Left cardiac atrium (tissue), 4 donors: ENCODE measurements around the gene DYNC1H1. TPM values are rescaled to one million over a fixed set of nuclear protein-coding genes. Genes with fewer than 3 reads are reported as not detected.

Experiments used
- ATAC-seq, 2 donors: fragments of 200-7000 bp; cut with Tn5 transposase; one replicate each; pipeline ENCODE4 v1.9.1; 2020; ENCODE audit warnings: mild to moderate bottlenecking in 2 of 2, moderate library complexity in 2 of 2
- DNase-seq: peaks from one replicate; pipeline ENCODE4 v3.0.0-alpha.2; 2020
- intact Hi-C, 2 donors: fragments of 100-400 bp; cut with DNase I; formaldehyde crosslinking; loops; one replicate each; pipeline versions ENCODE4 v1.14.1 to v1.15.1; 2022 to 2023
- total RNA-seq, 2 donors: library from RNA; stranded (reverse); fragmentation: NEBNext Ultra II Directional; extraction: Animal tissue kit (Norgen Biotek cat#: 25700); gene quantifications; one replicate each; pipeline ENCODE4 v1.2.1, GENCODE V29; 2021
- donor health status: DM: no; HTN: yes; CAD: no.
- donor health status: DM: no; HTN: yes; CAD: no; lungs with severe emphysema.
- donor health status: DM: yes; HTN: yes; CAD: no.
- donor health status: Dilated cardiomyopathy.

Gene DYNC1H1
- total RNA-seq, 2 donors from 2014 or later, result 298 to 361 TPM

GRCh38 chr14:102088012-102088792 lies 123.8 kb downstream of the DYNC1H1 start:
- intact Hi-C loops, result loop anchor here in 1 of 2 donors (5.0 kb wide), 2 partner anchors 116 to 229 kb away; partner anchors contain the start of gene ZNF839
- ATAC-seq (peak in 1 of 2 donors; percentile 36), DNase-seq (peak; percentile 65)

GRCh38 chr14:102089621-102090343 lies 125.4 kb downstream of the DYNC1H1 start:
- DNase-seq, result no peak
- intact Hi-C loops, result loop anchor here in 1 of 2 donors (5.0 kb wide), 2 partner anchors 117 to 228 kb away; partner anchors contain the start of gene ZNF839
- no peak for ATAC-seq

GRCh38 chr14:102090713-102091112 lies 126.3 kb downstream of the DYNC1H1 start:
- ATAC-seq, result no peak
- intact Hi-C loops, result no loop called here
- no peak for DNase-seq

GRCh38 chr14:102092806-102093205 lies 128.4 kb downstream of the DYNC1H1 start:
- intact Hi-C loops, result no loop called here

GRCh38 chr14:102094101-102094500 lies 129.7 kb downstream of the DYNC1H1 start:
- ATAC-seq (no peak), DNase-seq (no peak)
- intact Hi-C loops, result no loop called here

More at GRCh38 chr14:102092806-102093205, 128.4 kb downstream of the DYNC1H1 start:
- DNase-seq (no peak), ATAC-seq (no peak)

- DNase-seq (no peak), ATAC-seq (peak in 1 of 2 donors; percentile 38)
- intact Hi-C loops, result loop anchor here in 1 of 2 donors (5.0 kb wide), 3 partner anchors 33 to 133 kb away; partner anchors contain the start of gene DYNC1H1
Measured at GRCh38 chr14:102095231-102095870, 131.0 kb downstream of the DYNC1H1 start.

- DNase-seq (no peak), ATAC-seq (peak; percentile 16 to 17)
- intact Hi-C loops, result loop anchor here in 1 of 2 donors (5.0 kb wide), 3 partner anchors 34 to 134 kb away; partner anchors contain the start of gene DYNC1H1
Measured at GRCh38 chr14:102095871-102096568, 131.6 kb downstream of the DYNC1H1 start.

GRCh38 chr14:102096569-102097188 lies 132.3 kb downstream of the DYNC1H1 start:
- ATAC-seq, result peak; percentile 91 to 94
- intact Hi-C loops, result loop anchor here in 1 of 2 donors (5.0 kb wide), 3 partner anchors 34 to 134 kb away; partner anchors contain the start of gene DYNC1H1

GRCh38 chr14:102097441-102098135 lies 133.2 kb downstream of the DYNC1H1 start:
- DNase-seq (no peak), ATAC-seq (no peak)
- intact Hi-C loops, result loop anchor here in 1 of 2 donors (5.0 kb wide), 3 partner anchors 35 to 135 kb away; partner anchors contain the start of gene DYNC1H1

More at GRCh38 chr14:102096569-102097188, 132.3 kb downstream of the DYNC1H1 start:
- DNase-seq, result peak; percentile 90

- ATAC-seq, result no peak
- no peak for DNase-seq
- intact Hi-C loops, result no loop called here
Measured at GRCh38 chr14:102103062-102103695, 138.8 kb downstream of the DYNC1H1 start.

GRCh38 chr14:102105369-102105768 lies 141.0 kb downstream of the DYNC1H1 start:
- ATAC-seq (no peak), DNase-seq (no peak)
- intact Hi-C loops, result no loop called here

Other genes starting within 250 kb of the DYNC1H1 start
- 100 to 1,000 TPM; 126 to 142 TPM for gene PPP2R5C, start 202.9 kb upstream of the DYNC1H1 start, total RNA-seq
- 100 to 1,000 TPM; 395 to 505 TPM for gene HSP90AA1, start 122.5 kb downstream of the DYNC1H1 start, total RNA-seq
- 10 to 100 TPM; 23.3 to 23.7 TPM for gene WDR20, start 175.3 kb downstream of the DYNC1H1 start, total RNA-seq